ENCODE results near the gene AMFR.

DNA sequence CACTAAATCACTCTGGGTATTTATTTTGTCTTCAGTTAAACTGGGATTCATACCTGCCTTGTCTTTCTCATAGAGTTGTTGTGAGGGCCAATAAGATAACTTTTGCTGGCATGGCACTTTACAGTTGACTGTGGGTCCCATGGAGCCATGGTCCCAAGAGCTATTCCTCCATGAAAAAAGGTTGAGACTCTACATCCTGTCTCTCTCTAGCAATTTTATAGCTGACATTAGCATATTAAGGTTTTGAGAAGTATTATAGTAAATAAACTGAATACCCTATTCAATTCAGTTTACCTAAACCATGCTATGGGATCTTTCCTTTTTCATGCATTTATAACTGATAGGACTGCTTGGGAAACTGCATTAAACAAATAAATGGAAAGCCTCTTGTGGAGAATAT, 43.5 kb upstream of the AMFR start:
- TF ChIP-seq, protein P1, sequence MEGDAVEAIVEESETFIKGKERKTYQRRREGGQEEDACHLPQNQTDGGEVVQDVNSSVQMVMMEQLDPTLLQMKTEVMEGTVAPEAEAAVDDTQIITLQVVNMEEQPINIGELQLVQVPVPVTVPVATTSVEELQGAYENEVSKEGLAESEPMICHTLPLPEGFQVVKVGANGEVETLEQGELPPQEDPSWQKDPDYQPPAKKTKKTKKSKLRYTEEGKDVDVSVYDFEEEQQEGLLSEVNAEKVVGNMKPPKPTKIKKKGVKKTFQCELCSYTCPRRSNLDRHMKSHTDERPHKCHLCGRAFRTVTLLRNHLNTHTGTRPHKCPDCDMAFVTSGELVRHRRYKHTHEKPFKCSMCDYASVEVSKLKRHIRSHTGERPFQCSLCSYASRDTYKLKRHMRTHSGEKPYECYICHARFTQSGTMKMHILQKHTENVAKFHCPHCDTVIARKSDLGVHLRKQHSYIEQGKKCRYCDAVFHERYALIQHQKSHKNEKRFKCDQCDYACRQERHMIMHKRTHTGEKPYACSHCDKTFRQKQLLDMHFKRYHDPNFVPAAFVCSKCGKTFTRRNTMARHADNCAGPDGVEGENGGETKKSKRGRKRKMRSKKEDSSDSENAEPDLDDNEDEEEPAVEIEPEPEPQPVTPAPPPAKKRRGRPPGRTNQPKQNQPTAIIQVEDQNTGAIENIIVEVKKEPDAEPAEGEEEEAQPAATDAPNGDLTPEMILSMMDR (IDR thresholded peaks at IDR 0.05), result no peak
- no peak for TF ChIP-seq POLR2A (IDR thresholded peaks at IDR 0.05)

Measured in uterus (tissue), 2 donors.